Germinal center (tissue), 1 donor: Measurements from ENCODE around the gene ALDH1A1.

Source experiments
- DNase-seq: peaks from one replicate; pipeline ENCODE4 v3.0.0; 2012; ENCODE audit warnings: mixed read lengths, low spot score

ALDH1A1 gene

DNA sequence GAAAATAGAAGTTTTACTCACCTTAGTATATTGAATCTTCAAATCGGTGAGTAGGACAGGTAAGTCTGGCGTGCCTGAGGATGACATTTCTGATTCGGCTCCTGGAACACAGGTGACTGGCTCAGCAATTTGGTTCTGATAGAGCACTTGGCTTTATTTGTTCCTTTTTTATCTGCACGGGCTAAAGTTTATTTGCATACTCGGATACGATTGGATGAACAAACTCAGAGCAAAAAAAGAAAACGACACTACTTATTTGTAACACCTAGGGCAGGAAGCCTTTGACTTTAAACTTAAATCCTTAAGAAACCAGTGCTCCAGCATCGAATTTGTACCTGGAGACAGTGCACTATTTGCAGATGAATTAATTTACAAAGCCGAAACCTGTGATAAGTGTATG, at the start of gene ALDH1A1:
Gene ALDH1A1 (minus strand): TSS at position 140 of the 400 bp plus-strand sequence. CDS start 53 bp downstream, at position 87.
- DNase-seq: no peak

DNA sequence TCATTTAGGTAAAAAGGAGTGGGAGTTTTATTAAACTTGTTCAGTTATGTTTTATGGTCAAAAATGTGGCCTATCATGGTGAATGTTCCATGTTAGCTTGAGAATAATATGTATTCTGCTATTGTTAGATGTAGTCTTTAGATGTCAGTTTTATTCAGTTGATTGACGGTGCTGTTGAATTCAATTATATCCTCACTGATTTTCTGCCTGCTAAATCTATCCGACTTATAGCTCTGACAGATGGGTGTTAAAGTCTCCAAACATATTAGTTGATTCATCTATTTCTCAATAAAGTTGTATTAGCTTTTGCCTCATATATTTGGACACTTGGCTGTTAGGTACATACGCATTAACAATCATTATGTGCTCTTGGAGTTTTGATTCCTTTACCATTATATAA, 49.0 kb upstream of the ALDH1A1 start:
- DNase-seq: no peak

DNA sequence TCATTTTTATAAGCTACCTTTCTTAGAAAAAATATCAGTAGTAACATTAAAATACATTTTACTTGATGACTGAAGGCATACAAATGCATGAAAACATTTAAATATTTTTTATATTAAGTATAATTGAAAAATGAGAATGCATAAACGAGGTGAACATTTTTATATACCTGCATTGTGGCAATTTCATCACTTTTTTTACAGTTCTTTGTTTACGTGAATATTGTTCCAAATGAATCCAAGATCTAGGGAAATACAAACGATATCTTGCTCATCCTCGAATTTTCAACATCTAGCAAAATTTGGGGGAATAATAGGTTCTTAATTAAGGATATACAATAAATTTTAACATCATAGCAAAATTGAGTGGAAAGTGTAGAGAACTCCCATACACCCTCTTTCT, 45.5 kb upstream of the ALDH1A1 start:
- DNase-seq: no peak

DNA sequence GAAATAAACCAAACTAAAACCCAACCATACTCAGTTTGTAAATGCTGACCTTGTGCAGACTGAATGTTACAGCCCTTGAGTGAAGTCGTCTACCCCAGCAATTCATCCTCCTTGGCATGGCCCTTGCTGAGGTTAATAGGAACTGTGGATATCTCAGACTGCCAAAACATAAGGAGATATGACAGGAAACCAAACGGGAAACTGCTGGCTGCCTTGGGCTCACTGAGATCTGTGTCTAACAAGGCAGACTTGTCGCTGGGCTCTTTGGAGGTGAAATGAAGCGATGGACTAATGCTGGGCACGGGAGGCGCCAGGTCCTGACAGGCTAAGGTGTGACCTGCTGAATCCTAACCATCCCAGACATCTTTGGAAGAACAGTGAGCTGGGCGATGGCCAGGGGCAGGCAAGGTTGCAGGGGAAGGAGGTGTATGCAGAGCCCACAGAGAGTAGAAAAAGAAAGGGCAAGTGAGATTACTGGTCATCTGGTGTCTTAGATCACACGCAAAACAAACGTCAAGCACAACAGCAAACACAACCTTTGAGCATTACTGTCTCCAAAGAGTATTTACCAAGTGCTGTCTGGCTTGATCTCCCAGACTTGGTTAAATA, 44.6 kb upstream of the ALDH1A1 start:
- DNase-seq: no peak

DNA sequence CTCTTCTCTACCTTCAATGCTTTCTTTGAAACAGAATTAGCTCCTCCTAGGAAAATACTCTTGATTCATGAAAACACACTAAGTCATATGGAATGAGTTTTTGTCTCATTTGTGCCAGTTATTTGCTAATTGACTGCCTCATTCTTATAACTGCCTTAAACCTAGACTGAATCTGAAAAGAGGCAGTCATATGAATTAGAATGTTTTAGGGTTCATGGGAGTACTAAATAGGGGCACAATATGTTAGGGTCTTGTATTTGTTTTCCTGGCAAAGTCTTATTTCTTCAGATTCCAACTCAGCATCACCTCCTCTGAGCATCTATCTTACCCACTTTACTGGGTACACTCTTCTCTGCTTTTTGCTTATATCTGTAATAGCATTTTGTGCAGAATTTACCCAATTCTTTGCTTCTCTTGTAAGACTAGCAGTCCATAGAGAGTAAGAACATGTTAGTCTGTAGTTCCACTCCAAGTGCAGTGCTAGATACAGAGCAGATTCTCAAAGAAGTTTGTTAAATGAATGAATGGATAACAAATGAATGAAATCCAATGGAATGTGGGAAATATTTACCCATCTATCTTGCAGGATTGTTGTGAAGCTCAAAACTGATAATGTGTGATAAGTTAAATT, 43.9 kb upstream of the ALDH1A1 start:
- DNase-seq: no peak

DNA sequence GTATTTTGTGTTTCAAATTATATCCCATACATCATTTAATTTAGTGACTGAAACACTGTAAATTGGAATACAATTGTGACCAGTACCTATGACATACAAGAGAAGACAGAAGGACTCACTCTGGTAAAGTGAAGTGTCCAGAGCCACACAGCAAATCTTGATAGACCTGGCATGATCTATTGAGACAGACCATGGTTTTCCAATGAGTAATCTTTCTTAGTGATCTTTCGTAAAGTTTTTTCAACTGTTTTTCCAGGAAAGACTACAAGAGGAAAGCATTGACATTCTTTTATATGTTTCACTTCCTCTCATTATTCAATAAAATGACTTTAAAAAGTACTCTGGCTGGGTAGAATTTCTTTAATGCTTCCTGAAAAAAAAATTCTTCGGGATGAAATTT, 43.3 kb upstream of the ALDH1A1 start:
- DNase-seq: no peak

DNA sequence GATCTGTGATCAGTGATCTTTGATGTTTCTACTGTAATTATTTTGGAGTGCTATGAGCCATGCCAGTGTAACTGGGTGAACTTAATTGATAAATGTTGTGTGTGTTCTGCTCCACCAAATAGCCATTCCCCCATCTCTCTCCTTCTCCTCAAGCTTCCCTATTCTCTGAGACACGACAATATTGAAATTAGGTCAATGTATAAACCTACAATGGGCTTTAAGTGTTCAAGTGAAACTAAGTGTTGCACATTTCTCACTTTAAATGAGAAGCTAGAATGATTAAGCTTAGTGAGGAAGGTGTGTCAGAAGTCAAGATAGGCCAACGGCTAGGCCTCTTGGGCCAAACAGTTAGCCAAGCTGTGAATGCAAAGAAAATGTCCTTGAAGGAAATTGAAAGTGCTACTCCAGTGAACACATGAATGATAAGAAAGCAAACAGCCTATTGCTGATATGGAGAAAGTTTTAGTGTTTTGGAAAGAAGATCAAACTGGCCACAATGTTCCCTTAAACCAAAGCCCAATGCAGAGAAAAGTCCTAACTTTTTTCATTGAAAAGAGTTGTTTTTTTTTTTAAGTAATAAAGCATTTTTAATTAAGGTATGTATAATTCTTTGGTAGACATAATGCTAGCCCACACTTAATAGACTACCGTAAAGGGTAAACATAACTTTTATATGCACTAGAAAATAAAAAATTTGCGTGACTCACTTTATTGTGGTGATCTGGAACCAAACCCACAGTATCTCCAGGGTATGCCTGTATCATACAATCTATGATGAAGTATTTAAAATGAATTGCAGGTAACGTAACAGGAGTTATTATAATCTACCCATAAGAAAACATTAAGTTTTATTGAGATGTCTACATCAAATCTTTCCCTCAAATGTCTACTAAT, 42.5 kb upstream of the ALDH1A1 start:
- no peak for DNase-seq

DNA sequence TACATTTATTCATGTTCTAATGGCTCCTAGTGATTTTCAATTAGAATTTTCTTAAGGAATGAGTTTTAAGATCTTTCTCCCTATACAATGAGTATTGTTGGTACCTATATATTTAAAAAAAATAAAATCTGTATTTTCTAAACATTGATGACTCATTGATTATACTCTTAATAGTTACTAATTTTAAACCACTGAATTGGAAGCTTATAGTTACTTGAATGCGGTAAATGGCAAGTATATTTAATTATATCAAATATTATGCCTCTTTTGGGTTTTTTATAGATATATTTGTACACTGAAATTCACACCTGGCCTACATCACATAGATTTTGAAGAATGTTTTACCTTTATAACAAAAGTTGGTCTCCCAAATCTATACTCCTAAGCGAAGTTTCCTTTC, 38.9 kb upstream of the ALDH1A1 start:
- DNase-seq: no peak

DNA sequence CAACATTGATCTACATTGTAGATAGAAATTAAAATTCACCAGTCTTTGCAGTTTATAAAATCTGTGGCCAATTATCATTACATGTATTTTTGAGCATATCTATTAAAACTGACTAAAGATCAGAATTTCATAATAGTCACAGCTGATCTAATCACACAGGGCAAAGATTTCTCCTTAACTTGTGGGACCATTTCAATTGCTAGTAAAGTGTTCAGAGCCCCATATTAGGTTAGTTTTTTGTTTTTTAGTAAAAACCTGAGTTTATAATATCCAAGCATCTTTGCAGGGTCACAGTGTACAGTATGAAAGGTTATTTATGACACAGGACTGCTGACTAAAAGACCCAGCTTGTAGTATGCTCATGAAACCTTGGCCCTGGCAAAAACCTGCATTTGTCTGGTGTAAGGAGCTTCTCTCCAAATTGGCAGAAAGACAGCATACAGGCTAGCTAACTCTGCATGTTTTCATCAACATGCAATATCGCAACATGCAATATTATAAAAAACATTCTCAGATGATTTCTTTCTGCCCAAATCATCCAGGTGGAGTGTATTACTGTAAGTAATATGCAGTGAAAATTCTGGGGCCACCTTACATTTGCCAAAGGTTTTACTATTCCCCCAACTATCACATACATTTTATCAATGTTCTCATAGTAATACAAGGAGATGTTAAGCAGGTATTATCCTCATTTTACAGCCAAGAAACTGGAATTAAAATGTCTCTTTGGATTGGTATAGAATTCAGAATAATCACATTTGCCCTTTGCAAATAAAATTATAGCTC, 37.7 kb upstream of the ALDH1A1 start:
- DNase-seq: no peak

DNA sequence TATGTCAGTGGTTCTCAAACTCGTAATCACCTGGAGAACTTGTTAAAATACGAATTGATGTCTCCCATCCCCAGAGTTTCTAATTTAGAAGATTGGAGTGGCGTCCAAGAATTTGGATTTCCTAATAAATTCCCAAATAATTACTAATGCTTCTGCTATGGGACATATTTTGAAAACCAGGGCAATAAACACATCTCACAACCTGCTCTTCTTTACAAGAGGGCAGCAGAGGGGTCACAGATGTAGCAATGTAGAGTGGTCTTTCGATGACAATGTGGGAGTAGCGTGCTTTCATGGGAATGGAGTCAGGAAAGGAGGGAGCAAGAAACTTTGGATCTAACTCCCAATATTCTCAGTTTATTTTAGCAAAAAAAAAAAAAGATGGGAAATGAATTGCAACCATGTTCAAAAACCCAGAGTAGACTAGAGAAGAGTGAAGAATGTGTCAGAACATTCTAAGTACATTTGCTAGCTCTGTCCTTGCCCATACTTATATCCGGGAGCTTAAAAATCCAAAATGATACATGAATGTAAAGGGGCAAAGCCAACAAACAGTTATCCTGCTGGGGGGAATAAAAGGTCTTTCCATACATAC, 33.8 kb upstream of the ALDH1A1 start:
- no peak for DNase-seq

DNA sequence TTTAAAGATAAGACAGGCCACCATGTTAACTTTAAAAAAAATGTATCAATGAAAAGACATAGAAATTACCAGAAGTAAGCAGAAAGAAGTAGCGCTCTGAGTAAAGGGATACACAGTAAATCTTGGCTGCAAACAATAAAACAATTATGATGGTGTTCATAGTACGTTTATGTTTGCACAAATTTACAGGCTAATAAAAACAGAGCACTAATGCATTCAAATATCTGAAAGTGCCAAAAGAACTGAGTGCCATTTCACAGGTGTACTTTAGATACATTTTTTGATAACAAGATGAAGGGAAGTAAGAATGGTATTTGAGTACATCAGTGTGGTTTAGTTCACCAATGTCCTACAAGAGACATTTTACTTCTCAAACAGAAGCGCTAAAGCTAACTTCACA, 32.9 kb upstream of the ALDH1A1 start:
- DNase-seq: no peak

DNA sequence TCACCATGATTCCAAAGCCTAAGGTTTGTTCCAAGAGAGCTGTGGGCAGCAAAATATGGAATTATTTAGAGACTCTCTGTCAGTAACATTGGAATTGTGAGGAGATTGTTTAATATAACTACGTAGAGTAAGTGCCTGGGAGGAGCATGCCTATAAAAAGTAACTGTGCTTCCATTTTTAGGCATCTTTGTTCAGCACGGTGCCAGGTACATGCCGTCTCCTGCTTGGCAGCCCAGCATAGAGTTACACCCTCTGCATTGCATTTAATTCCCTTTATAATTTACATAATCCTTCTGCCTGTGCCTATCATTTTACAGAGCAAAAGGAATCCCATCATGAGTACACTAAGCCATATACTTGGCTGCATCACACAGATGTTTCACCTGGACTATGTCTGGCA, 32.1 kb upstream of the ALDH1A1 start:
- no peak for DNase-seq

DNA sequence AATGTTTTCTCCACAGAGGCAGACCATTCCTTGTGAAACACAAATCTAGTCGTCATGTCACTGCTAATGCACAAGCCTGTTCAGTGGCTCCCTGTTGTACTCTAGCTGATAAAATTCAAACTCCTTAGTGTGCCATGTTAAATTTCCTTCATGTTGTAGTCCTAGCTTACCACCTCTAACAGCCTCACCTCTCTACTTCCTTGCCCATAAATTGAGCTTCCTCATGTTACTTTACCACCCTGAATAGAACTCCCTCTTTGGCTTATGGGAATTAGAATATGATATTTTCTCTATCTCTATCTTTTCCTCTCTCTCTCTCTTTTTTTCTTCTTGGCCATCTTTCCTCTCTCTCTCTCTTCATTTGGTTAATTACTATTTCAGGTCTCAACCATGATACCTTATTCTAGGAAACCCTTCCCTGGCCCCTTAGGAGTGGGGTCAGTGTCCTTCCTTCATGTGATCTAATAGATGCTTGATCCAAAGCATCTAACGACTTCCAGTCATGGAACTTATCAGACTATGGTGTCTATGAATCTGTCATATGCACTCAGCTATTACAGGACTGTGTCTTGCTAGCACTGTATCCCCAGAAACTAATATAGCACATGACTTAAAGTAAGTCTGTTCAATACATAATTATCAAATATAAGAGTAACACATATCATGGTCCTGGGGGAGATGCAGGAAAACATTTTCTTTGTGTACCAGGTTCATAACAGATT, 31.5 kb upstream of the ALDH1A1 start:
- DNase-seq: no peak

DNA sequence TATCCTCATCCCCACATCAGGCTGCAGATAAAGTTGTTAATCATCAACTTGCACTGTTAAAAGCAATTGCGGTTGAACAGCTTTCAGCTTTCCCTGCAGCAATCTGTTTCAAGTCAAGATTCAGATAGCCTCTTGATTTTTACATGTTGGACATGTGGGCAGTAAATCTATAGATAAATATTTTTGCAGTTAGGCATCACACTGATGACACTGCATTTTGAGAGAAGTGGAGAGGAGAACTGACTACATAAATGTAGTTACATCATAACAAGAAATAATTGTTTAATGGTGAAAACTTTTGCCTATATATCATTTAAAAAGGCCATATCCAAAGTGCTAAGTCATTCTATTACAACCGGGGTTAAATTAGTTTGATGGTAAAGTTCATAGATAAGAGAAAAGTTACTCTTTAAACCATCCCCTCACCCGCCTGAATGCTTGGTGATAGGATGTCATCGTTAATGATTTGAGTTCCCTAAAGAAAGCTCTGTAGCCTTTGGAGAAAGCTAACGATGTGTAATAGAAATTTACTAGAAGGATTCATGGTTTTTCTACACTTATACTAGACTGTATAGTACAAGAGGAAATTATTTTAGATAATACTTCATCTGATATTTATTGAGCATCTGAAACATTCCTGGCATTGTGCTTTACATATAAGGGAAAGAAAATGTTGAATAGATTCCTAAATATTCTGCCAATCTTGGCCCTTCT, 30.8 kb upstream of the ALDH1A1 start:
- no peak for DNase-seq

DNA sequence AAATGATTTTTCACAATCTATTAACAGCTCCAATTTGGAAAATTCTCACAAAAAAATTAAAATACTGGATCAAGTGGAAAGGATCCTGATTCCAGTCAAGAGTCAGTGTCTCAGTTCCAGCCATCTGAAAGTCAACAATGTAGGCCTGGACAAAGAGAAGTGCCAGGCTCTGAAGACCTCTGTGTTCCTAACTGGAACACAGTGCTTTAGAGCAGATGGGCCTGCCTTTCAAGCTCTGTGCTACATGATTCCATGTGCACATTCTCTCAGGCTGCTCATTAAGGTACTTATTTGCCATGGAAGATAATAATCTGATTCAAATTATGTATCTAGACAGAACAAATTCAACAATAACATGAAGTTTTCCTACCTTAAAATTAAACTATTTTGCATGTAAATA, 30.2 kb upstream of the ALDH1A1 start:
- DNase-seq: no peak

DNA sequence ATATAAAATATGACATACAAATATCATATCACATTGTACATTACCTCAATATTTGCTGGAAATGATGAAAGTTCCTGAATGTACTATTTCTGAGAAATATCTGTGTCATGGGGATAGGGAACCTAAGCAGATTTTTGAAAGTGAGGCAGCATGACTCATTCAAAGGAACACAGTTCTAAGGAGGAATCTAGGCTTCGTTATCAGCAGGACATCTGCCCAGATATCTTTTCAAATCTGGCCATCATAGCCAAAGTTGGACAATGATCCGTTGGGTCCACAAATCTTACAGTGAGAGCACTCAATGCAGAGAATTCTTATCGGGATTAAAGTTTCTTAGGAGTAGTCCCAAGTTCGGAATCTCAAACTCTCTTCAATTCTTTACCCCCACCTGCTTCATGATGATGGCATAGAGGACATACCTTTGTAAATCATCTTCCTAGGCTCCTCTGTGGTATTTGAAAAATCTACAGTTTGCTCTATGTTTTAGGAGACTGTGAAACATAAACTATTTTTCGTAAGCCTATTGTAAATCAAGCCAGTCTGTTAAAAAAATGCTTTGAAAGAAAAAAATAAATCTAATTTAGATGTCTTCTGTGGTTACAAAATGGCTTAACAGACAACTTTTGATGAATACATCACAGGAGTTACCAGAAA, 29.4 kb upstream of the ALDH1A1 start:
- no peak for DNase-seq

DNA sequence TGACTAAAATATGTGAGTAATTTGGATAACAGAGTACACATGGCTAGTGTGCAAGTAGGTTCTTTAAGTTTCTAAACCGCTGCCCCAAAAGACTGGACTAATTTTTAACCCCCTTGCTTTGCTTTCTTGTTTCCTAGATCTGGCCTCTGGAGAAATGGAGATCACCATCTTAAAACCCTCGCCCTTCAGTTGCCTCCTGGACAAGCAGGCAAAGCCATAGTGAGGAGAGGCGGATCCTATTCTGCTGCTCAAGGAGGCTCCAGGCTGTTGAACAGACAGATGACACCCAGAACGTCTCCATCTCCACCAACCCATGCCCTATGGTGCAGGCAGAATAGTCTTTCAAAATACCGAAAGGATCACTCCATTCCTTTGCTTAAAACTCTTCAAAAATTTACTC, 28.6 kb upstream of the ALDH1A1 start:
- no peak for DNase-seq

DNA sequence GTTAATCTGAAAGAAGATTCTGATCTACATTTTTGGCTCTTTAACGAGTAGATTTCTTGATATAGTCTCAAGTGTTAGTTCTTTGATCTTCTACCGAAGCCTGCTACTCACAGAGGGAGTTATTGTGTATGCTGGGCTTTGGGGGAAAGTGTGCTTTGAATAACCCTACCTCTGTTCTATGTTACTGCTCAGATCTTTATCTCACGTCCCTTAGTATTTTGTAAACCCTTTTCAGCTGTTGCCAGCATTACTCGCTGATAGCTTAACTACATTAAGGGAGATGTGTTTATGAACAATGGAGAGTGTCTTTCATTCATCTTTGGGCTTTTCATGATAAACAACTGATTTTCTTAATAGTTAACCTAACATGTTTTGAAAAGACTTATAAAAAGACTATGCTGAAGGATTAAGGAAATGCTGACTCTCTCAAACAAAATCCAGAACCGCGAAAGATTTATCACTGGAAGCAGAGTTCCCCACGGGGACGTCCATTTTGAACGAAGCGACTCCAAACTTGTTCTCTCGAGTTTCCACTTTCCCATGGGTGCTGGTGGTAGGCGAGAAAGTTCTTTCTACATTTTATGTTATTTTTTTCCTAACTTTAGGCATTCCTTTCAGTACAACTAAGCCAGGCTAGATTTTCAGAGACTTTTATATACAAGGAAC, 27.9 kb upstream of the ALDH1A1 start:
- no peak for DNase-seq

DNA sequence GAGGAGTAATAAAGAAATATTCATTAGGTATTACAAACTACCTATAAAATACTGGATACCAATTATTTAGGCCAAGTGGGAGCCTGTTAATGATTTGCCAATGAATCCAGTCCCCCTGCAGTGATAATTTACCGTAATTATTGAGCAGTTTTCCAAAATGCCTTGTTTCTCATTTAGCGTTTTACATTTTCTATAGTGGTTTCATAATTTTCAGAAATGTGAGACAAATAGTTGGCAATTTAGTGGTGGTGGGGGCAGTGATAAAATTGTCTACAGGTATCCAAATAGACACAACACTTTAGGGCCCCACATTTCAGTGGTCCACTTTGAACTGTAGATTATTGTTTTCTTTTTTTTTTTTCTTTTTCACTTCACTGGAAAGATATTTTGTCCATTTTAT, 27.3 kb upstream of the ALDH1A1 start:
- DNase-seq: no peak
